IMR-90 (cell line): Measurements from ENCODE around the gene EPHA6. TPM values are rescaled to one million over a fixed set of nuclear protein-coding genes. Genes with fewer than 3 reads are reported as not detected.

ENCODE experiments used
- ATAC-seq: fragments of 200-7000 bp; cut with Tn5 transposase; 2 replicates; pipeline ENCODE4 v1.9.1; 2020; ENCODE audit warnings: low read depth, mild to moderate bottlenecking, moderate library complexity
- BruUV-seq: library from RNA; stranded (reverse); fragments of 400-500 nt; replicated peaks from 2 replicates; lab custom pipeline; 2021; lab: Mats Ljungman, UMichigan
- CTCF ChIA-PET: fragments of 300-600 bp; formaldehyde crosslinking; extraction: SDS; loops from one replicate; lab custom pipeline; 2021; ENCODE audit warnings: antibody characterized with exemption; lab: Yijun Ruan, JAX
- POLR2A ChIA-PET: fragments of 300-600 bp; sonication (Branson Sonifier 250); formaldehyde crosslinking; loops from one replicate; lab custom pipeline; 2022; ENCODE audit warnings: antibody characterized with exemption; ENCODE audit not compliant: unreplicated experiment; lab: Charles Lee
- DNase-seq: peaks from one replicate; pipeline ENCODE4 v3.0.0; 2013
- H2AFZ ChIP-seq: replicated peaks from 2 replicates; pipeline ENCODE3; 2013; ENCODE audit warnings: low read length, mild to moderate bottlenecking; ENCODE audit not compliant: poor library complexity
- H2AK5ac ChIP-seq: 2 replicates; pipeline ENCODE4 v1.6.1; 2013; ENCODE audit warnings: low read depth, low read length, inconsistent platforms
- H2AK9ac ChIP-seq: replicated peaks from 2 replicates; pipeline ENCODE3; 2013; ENCODE audit warnings: mild to moderate bottlenecking, low read depth, low read length, moderate library complexity; ENCODE audit not compliant: poor library complexity
- H2BK120ac ChIP-seq: 2 replicates; pipeline ENCODE4 v1.6.1; 2013; ENCODE audit warnings: low read depth, low read length, inconsistent platforms
- H2BK15ac ChIP-seq: 3 replicates; pipeline ENCODE4 v1.6.1; 2013; ENCODE audit warnings: low read depth, low read length, inconsistent platforms
- H2BK20ac ChIP-seq: 2 replicates; pipeline ENCODE4 v1.6.1; 2013; ENCODE audit warnings: low read depth, mild to moderate bottlenecking, inconsistent platforms, low read length, moderate library complexity
- H2BK5ac ChIP-seq: 2 replicates; pipeline ENCODE4 v1.6.1; 2013; ENCODE audit warnings: mild to moderate bottlenecking, low read depth, low read length, inconsistent platforms; ENCODE audit not compliant: poor library complexity, severe bottlenecking
- H3K14ac ChIP-seq: replicated peaks from 2 replicates; pipeline ENCODE4 v1.6.1; 2013; ENCODE audit warnings: low read depth, low read length, inconsistent platforms
- H3K18ac ChIP-seq: 2 replicates; pipeline ENCODE4 v1.6.1; 2013; ENCODE audit warnings: low read depth, low read length, control low read depth
- H3K23ac ChIP-seq: 2 replicates; pipeline ENCODE4 v1.6.1; 2013; ENCODE audit warnings: low read depth, low read length, inconsistent platforms
- H3K27ac ChIP-seq: 2 replicates; pipeline ENCODE4 v1.5.1; 2013; ENCODE audit warnings: mild to moderate bottlenecking, control low read depth, low read length; ENCODE audit not compliant: insufficient read depth
- H3K27me3 ChIP-seq: 2 replicates; pipeline ENCODE4 v1.6.1; 2013; ENCODE audit warnings: low read length; ENCODE audit not compliant: control insufficient read depth, insufficient read depth
- H3K36me3 ChIP-seq: 2 replicates; pipeline ENCODE4 v1.6.1; 2013; ENCODE audit warnings: low read length, mixed read lengths; ENCODE audit not compliant: control insufficient read depth, insufficient read depth
- H3K4ac ChIP-seq: 2 replicates; pipeline ENCODE4 v1.6.1; 2013; ENCODE audit warnings: low read depth, low read length, inconsistent platforms
- H3K4me1 ChIP-seq: 2 replicates; pipeline ENCODE4 v1.6.1; 2013; ENCODE audit warnings: low read length, mixed read lengths; ENCODE audit not compliant: control insufficient read depth, insufficient read depth
- H3K4me2 ChIP-seq: 2 replicates; pipeline ENCODE4 v1.6.1; 2013; ENCODE audit warnings: low read depth, mild to moderate bottlenecking, control low read depth, low read length, moderate library complexity
- H3K4me3 ChIP-seq: 2 replicates; pipeline ENCODE4 v1.5.1; 2013; ENCODE audit warnings: low read depth, mild to moderate bottlenecking, control low read depth, low read length, moderate library complexity; ENCODE audit not compliant: insufficient read depth
- H3K56ac ChIP-seq: 2 replicates; pipeline ENCODE4 v1.6.1; 2013; ENCODE audit warnings: low read length, inconsistent platforms; ENCODE audit not compliant: insufficient read depth; ENCODE audit errors: extremely low read depth
- H3K79me1 ChIP-seq, 2 experiments: 2 replicates each; pipeline ENCODE4 v1.6.1; 2013; ENCODE audit warnings: low read length in 2 of 2, inconsistent platforms in 1 of 2, low read depth in 1 of 2
- H3K9ac ChIP-seq: 2 replicates; pipeline ENCODE4 v1.6.1; 2013; ENCODE audit warnings: low read depth, low read length, control low read depth
- H3K9me1 ChIP-seq: 2 replicates; pipeline ENCODE4 v1.6.1; 2013; ENCODE audit warnings: low read length, inconsistent platforms; ENCODE audit not compliant: insufficient read depth
- H3K9me3 ChIP-seq: 2 replicates; pipeline ENCODE4 v1.6.1; 2013; ENCODE audit warnings: low read length; ENCODE audit not compliant: control insufficient read depth, insufficient read depth
- H4K20me1 ChIP-seq: 2 replicates; pipeline ENCODE4 v1.6.1; 2013; ENCODE audit warnings: low read length, inconsistent platforms; ENCODE audit not compliant: insufficient read depth
- H4K5ac ChIP-seq: 2 replicates; pipeline ENCODE4 v1.6.1; 2013; ENCODE audit warnings: mild to moderate bottlenecking, low read depth, low read length, control low read depth
- H4K8ac ChIP-seq, 2 experiments: 2 replicates each; pipeline ENCODE4 v1.6.1; 2013; ENCODE audit warnings: low read depth in 2 of 2, low read length in 2 of 2, control low read depth in 1 of 2, inconsistent platforms in 1 of 2
- H4K91ac ChIP-seq: 2 replicates; pipeline ENCODE4 v1.6.1; 2013; ENCODE audit warnings: low read depth, low read length, inconsistent platforms; ENCODE audit not compliant: insufficient read depth
- BHLHE40 ChIP-seq: fragments of 150-350 bp; IDR thresholded peaks from 2 replicates; pipeline ENCODE4 v1.6.1; 2016; ENCODE audit warnings: mild to moderate bottlenecking, low read depth, low read length
- CEBPB ChIP-seq: IDR thresholded peaks from 2 replicates; pipeline ENCODE4 v1.6.1; 2012; ENCODE audit warnings: low read depth, low read length, improper control_type of control experiment
- CHD1 ChIP-seq: IDR thresholded peaks from 2 replicates; pipeline ENCODE4 v1.6.1; 2012; ENCODE audit warnings: low read depth, low read length, improper control_type of control experiment
- MAFK ChIP-seq: IDR thresholded peaks from 2 replicates; pipeline ENCODE4 v1.6.1; 2012; ENCODE audit warnings: low read depth, low read length, improper control_type of control experiment
- NFE2L2 ChIP-seq: fragments of 150-350 bp; IDR thresholded peaks from 2 replicates; pipeline ENCODE4 v1.6.1; 2016; ENCODE audit warnings: low read depth, mild to moderate bottlenecking, low read length
- POLR2A ChIP-seq: IDR thresholded peaks from 2 replicates; pipeline ENCODE4 v1.6.1; 2012; ENCODE audit warnings: mild to moderate bottlenecking, low read depth, low read length
- RAD21 ChIP-seq: IDR thresholded peaks from 2 replicates; pipeline ENCODE4 v1.6.1; 2012; ENCODE audit warnings: low read length, improper control_type of control experiment
- RCOR1 ChIP-seq: IDR thresholded peaks from 2 replicates; pipeline ENCODE4 v1.6.1; 2012; ENCODE audit warnings: mild to moderate bottlenecking, low read length, improper control_type of control experiment; ENCODE audit not compliant: insufficient replicate concordance
- RFX5 ChIP-seq: IDR thresholded peaks from 2 replicates; pipeline ENCODE4 v1.8.0; 2012; ENCODE audit warnings: low read depth, mild to moderate bottlenecking, low read length, moderate library complexity
- whole genome bisulfite sequencing, 2 experiments: methylation state at CpG; one replicate each; pipeline versions ENCODE4 v1.1.5 to v1.1.7; 2013; ENCODE audit warnings: missing lambda C conversion rate in 2 of 2; ENCODE audit not compliant: insufficient read length in 1 of 2; ENCODE audit errors: extremely low coverage in 2 of 2; 5-methylcytosine and 5-hydroxymethylcytosine counted together
- dilution Hi-C: fragments of 300-500 bp; cut with HindIII; formaldehyde crosslinking; loops from one replicate; pipeline ENCODE4 v1.14.3; 2018; ENCODE audit warnings: low sequenced_read_pairs; ENCODE audit not compliant: unreplicated experiment
- in situ Hi-C: fragments of 300-500 bp; cut with MboI; formaldehyde crosslinking; loops from 3 replicates; pipeline ENCODE4 v1.14.3; 2019; ENCODE audit warnings: low sequenced_read_pairs, inconsistent platforms, mixed read lengths
- intact Hi-C: fragments of 100-400 bp; cut with micrococcal nuclease; formaldehyde crosslinking; loops from 2 replicates; pipeline ENCODE4 v1.10.0; 2022
- polyA plus RNA-seq, 3 experiments: library from polyadenylated mRNA; depleted of rRNA; stranded (reverse); fragments of >200 nt; gene quantifications; 2 replicates each; pipeline ENCODE4 v1.2.3, GENCODE V29; 2012; ENCODE audit warnings: low replicate concordance in 1 of 3
- total RNA-seq: library from RNA; depleted of rRNA; stranded (reverse); fragments of >200 nt; gene quantifications from 2 replicates; pipeline ENCODE4 v1.2.3, GENCODE V29; 2012
- TF ChIP-seq, protein P1 (sequence below): conservative IDR thresholded peaks from 2 replicates; pipeline ENCODE4 v1.5.1; 2012; ENCODE audit warnings: mild to moderate bottlenecking, low read depth, low read length, improper control_type of control experiment

Gene EPHA6
- total and polyA plus RNA-seq, 2 of the 4 experiments (the other 2 are of a cell fraction), result not detected

DNA sequence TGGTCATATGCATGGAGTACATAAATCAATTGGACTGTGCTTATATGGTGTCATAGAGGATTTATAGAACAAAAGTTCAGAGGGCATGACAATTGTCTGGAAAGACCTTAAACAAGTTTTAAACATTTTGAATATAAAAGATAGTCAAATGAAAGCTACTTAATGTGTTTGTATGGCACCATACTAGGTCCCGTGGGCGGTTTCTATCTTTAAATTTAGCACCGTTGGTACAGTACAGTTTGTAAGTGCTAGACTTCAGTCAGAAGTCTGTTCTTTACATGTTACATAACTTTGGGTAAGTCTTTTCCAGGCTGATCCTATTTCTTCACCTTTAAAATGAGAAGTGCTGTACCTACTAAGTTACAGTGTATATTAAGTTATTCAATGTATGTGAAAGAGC is 576.8 kb downstream of the EPHA6 start:
- Histone ChIP-seq H2AFZ (no peak overlapping the region), H3K27me3 (no peaks in the 10 kb centered on the region), H3K18ac (no peak overlapping the region), H3K4me2 (no peak overlapping the region), H2BK20ac (no peak overlapping the region), H3K9me1 (no peaks in the 10 kb centered on the region), H3K36me3 (no peaks in the 10 kb centered on the region), H3K14ac (no peak overlapping the region), H3K56ac (no peak overlapping the region), H3K9ac (no peak overlapping the region), H2AK9ac (no peak overlapping the region), H2BK5ac (no peak overlapping the region), H4K8ac (no peak overlapping the region), H3K4me1 (no peaks in the 10 kb centered on the region), H4K91ac (no peak overlapping the region), H3K4me3 (no peak overlapping the region), H4K5ac (no peak overlapping the region), H3K4ac (no peak overlapping the region), H3K9me3 (peaks cover 5% of the 10 kb centered on the region; the same call in 1 of the 2 replicates), H4K20me1 (no peaks in the 10 kb centered on the region), H3K79me1 (no peaks in the 10 kb centered on the region), H2BK120ac (no peak overlapping the region), H3K27ac (no peak overlapping the region), H3K23ac (no peak overlapping the region), H2AK5ac (no peak overlapping the region), H2BK15ac (no peak overlapping the region)
- DNase-seq (no peak), ATAC-seq (no peak)
- no peak for TF ChIP-seq BHLHE40
- TF ChIP-seq POLR2A, result no peak
- no peak for TF ChIP-seq RCOR1
- TF ChIP-seq RFX5, result no peak
- TF ChIP-seq CHD1, result no peak
- TF ChIP-seq, protein P1, sequence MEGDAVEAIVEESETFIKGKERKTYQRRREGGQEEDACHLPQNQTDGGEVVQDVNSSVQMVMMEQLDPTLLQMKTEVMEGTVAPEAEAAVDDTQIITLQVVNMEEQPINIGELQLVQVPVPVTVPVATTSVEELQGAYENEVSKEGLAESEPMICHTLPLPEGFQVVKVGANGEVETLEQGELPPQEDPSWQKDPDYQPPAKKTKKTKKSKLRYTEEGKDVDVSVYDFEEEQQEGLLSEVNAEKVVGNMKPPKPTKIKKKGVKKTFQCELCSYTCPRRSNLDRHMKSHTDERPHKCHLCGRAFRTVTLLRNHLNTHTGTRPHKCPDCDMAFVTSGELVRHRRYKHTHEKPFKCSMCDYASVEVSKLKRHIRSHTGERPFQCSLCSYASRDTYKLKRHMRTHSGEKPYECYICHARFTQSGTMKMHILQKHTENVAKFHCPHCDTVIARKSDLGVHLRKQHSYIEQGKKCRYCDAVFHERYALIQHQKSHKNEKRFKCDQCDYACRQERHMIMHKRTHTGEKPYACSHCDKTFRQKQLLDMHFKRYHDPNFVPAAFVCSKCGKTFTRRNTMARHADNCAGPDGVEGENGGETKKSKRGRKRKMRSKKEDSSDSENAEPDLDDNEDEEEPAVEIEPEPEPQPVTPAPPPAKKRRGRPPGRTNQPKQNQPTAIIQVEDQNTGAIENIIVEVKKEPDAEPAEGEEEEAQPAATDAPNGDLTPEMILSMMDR, result no peak
- no peak for TF ChIP-seq MAFK
- no peak for TF ChIP-seq RAD21
- no peak for TF ChIP-seq NFE2L2
- no peak for TF ChIP-seq CEBPB
- ChIA-PET CTCF (no interaction called here), POLR2A (interaction anchor here (0.8 kb wide), 1 partner anchor 10 kb away, joined by 3 read pairs; no protein-coding TSS in a partner anchor)
- in situ Hi-C loops, result no loop called here
- no TSS peak for BruUV-seq
- dilution Hi-C loops, result no loop called here
- no CpG with 5 or more reads among the region's 3 CpGs for WGBS, 2 experiments
- intact Hi-C loops, result no loop called here
